ENCODE results near the gene RAB44. TPM values are rescaled to one million over a fixed set of nuclear protein-coding genes. Genes with fewer than 3 reads are reported as not detected.

The RAB44 gene
- total and polyA plus RNA-seq, 3 donors from 2014 or later = 0.09 to 0.56 (median 0.24) TPM

DNA sequence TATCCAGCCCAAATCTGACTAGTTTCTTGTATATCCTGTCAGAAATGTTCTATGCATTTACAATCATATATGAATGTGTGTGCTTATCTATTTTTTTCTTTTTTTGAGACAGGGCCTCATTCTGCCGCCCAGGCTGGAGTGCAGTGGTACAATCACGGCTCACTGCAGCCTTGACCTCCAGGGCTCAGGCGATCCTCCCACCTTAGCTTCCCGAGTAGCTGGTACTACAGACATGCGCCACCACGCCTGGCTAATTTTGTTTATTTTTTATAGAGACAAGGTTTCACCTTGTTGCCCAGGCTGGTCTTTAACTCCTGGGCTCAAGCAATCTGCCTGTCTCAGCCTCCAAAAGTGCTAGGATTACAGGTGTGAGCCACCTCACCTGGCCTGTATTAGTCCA is 3.0 kb upstream of the RAB44 start:
- Histone ChIP-seq H3K36me3 (ENCODE audit: low read depth, missing control alignments) (no peaks in the 10 kb centered on the region), H3K27ac (no peak overlapping the region), H3K27me3 (no peaks in the 10 kb centered on the region), H3K9me3 (no peaks in the 10 kb centered on the region), H3K4me3 (no peak overlapping the region), H3K4me1 (peaks cover 10% of the 10 kb centered on the region)
- WGBS, 2 donors = 72 to 76% methylated on average over 6 of the region's 6 CpGs
- no peak for TF ChIP-seq POLR2A (IDR thresholded peaks at IDR 0.05)
- TF ChIP-seq, protein P1, sequence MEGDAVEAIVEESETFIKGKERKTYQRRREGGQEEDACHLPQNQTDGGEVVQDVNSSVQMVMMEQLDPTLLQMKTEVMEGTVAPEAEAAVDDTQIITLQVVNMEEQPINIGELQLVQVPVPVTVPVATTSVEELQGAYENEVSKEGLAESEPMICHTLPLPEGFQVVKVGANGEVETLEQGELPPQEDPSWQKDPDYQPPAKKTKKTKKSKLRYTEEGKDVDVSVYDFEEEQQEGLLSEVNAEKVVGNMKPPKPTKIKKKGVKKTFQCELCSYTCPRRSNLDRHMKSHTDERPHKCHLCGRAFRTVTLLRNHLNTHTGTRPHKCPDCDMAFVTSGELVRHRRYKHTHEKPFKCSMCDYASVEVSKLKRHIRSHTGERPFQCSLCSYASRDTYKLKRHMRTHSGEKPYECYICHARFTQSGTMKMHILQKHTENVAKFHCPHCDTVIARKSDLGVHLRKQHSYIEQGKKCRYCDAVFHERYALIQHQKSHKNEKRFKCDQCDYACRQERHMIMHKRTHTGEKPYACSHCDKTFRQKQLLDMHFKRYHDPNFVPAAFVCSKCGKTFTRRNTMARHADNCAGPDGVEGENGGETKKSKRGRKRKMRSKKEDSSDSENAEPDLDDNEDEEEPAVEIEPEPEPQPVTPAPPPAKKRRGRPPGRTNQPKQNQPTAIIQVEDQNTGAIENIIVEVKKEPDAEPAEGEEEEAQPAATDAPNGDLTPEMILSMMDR (IDR thresholded peaks at IDR 0.05) = no peak
- intact Hi-C loops (cut with DNase I; ENCODE audit: low total_unique reads) = no loop called here
- no peak for DNase-seq

DNA sequence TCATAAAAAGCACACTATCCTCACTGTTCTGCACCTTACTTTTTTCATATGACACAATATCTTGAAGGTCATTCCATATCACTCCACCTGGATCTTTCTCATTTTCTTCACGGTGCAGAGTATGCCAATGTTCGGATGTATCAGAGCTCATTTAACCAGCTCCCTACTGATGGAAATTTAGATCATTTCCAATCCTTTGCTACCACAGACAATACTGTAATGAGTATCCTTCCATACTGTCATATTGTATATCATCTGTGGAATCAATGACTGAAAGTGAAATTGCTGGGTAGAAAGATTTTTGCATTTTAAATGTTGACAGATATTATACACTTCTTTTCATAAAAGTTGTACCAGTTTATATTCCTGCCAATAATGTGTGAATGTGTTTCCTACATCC is 2.2 kb upstream of the RAB44 start:
- H3K4me3 ChIP-seq = no peak overlapping the region
- intact Hi-C loops (cut with DNase I; ENCODE audit: low total_unique reads) = no loop called here
- no peaks in the 10 kb centered on the region for H3K36me3 ChIP-seq (ENCODE audit: low read depth, missing control alignments)
- TF ChIP-seq, protein P1 (IDR thresholded peaks at IDR 0.05) = no peak
- no peak for TF ChIP-seq POLR2A (IDR thresholded peaks at IDR 0.05)
- H3K27ac ChIP-seq = no peak overlapping the region
- H3K4me1 ChIP-seq = peaks cover 10% of the 10 kb centered on the region
- H3K9me3 ChIP-seq = no peaks in the 10 kb centered on the region
- WGBS, 2 donors = 70 to 79% methylated on average over 2 of the region's 2 CpGs
- H3K27me3 ChIP-seq = no peaks in the 10 kb centered on the region
- DNase-seq = no peak

DNA sequence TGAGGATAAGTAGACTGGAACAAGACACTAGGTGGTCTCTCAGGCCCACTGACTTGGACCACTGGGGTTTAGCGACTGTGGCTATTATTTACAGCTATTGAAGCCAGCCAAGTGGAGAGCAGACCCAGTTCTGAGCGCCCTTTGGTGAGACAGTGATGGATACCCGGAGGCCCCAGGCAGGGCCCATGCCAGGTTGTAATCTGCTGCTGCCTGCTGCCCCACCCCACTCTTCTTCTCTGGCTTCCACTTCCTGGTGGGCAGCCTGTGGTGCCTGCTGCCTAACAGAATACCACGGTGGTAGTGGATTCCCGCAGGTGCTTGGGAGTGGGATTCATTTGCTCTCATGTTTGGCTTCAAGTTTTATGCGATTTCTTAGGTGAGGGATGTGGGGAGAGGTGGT is 570 bp downstream of the RAB44 start:
- TF ChIP-seq, protein P1 (IDR thresholded peaks at IDR 0.05) = no peak
- no peak for TF ChIP-seq POLR2A (IDR thresholded peaks at IDR 0.05)
- H3K4me3 ChIP-seq = no peak overlapping the region
- H3K9me3 ChIP-seq = no peaks in the 10 kb centered on the region
- no peak overlapping the region for H3K27ac ChIP-seq
- DNase-seq = no peak
- intact Hi-C loops (cut with DNase I; ENCODE audit: low total_unique reads) = no loop called here
- no peaks in the 10 kb centered on the region for H3K36me3 ChIP-seq (ENCODE audit: low read depth, missing control alignments)
- 85 to 87% methylated on average over 6 of the region's 6 CpGs for WGBS, 2 donors
- H3K4me1 ChIP-seq = peaks cover under 1% of the 10 kb centered on the region
- H3K27me3 ChIP-seq = no peaks in the 10 kb centered on the region

DNA sequence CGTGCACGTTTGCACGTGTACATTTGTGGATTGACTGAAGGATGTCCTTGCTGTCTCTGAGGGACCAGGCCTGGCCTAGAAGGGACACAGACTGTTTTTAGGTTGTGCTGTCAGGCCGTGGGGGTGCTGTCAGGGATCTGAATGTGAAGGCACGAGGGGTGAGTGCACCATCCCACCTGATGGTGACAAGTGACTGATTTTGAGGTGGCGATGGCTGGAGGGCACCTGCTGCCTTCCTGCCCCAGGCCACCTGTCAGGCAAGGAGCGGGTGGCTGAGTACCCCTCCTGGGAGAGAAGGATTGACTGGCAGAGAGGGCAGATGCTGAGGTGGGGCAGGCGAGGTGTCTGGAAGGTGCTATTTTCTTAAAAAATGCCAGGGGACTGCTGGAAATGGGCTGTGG is 1.2 kb downstream of the RAB44 start:
- intact Hi-C loops (cut with DNase I; ENCODE audit: low total_unique reads) = no loop called here
- no peak for TF ChIP-seq POLR2A (IDR thresholded peaks at IDR 0.05)
- TF ChIP-seq, protein P1 (IDR thresholded peaks at IDR 0.05) = no peak
- Histone ChIP-seq H3K9me3 (no peaks in the 10 kb centered on the region), H3K36me3 (ENCODE audit: low read depth, missing control alignments) (no peaks in the 10 kb centered on the region), H3K4me3 (no peak overlapping the region), H3K4me1 (no peaks in the 10 kb centered on the region), H3K27me3 (no peaks in the 10 kb centered on the region), H3K27ac (no peak overlapping the region)
- 89 to 91% methylated on average over 8 of the region's 8 CpGs for WGBS, 2 donors
- DNase-seq = no peak

GRCh38 chr6:36699348-36699747 is 1.7 kb downstream of the RAB44 start:
- 64 to 67% methylated on average over 7 of the region's 7 CpGs for WGBS, 2 donors
- Histone ChIP-seq H3K4me3 (no peak overlapping the region), H3K36me3 (ENCODE audit: low read depth, missing control alignments) (no peaks in the 10 kb centered on the region), H3K27ac (no peak overlapping the region), H3K4me1 (no peaks in the 10 kb centered on the region), H3K9me3 (no peaks in the 10 kb centered on the region), H3K27me3 (no peaks in the 10 kb centered on the region)
- DNase-seq = no peak
- intact Hi-C loops (cut with DNase I; ENCODE audit: low total_unique reads) = no loop called here
- no peak for TF ChIP-seq POLR2A (IDR thresholded peaks at IDR 0.05)
- TF ChIP-seq, protein P1 (IDR thresholded peaks at IDR 0.05) = no peak

Measured in testis (tissue), 3 donors.